Transverse colon (tissue), 4 donors: Measurements from ENCODE around the gene INHBC. TPM values are rescaled to one million over a fixed set of nuclear protein-coding genes. Genes with fewer than 3 reads are reported as not detected.

Experiments used
- DNase-seq: peaks from one replicate; pipeline ENCODE4 v3.0.0-alpha.2; 2019
- H3K27ac ChIP-seq, 4 donors: fragments of 200-600 bp; sonication (generic); 2 replicates each; pipeline ENCODE4 v1.5.1; 2016 to 2018; ENCODE audit warnings: inconsistent platforms in 4 of 4
- H3K27me3 ChIP-seq: fragments of 200-600 bp; sonication (generic); 2 replicates; pipeline ENCODE4 v1.5.1; 2017; ENCODE audit warnings: inconsistent platforms
- H3K36me3 ChIP-seq, 4 donors: fragments of 200-600 bp; sonication (generic); 2 replicates each; pipeline ENCODE4 v1.5.1; 2017 to 2019; ENCODE audit warnings: inconsistent platforms in 4 of 4
- H3K4me1 ChIP-seq, 4 donors: fragments of 200-600 bp; sonication (generic); 2 replicates each; pipeline ENCODE4 v1.5.1; 2017 to 2020; ENCODE audit warnings: inconsistent platforms in 4 of 4
- H3K4me3 ChIP-seq, 4 donors: fragments of 200-600 bp; sonication (generic); 1 replicate in 1 of 4; 2 replicates in 3 of 4; pipeline versions ENCODE4 v1.5.1 to v1.6.1; 2017 to 2019; ENCODE audit warnings: inconsistent platforms in 4 of 4
- H3K9me3 ChIP-seq, 2 donors: fragments of 200-600 bp; sonication (generic); 2 replicates each; pipeline ENCODE4 v1.5.1; 2017 to 2019; ENCODE audit warnings: inconsistent platforms in 2 of 2
- CTCF ChIP-seq, 5 experiments: fragments of 200-600 bp in 3 of 5; fragments of 450-650 bp in 2 of 5; sonication (generic) in 3 of 5; IDR thresholded peaks; 1 replicate in 2 of 5; 2 replicates in 3 of 5; pipeline ENCODE4 v1.5.1; 2016 to 2017; ENCODE audit warnings: antibody characterized with exemption in 5 of 5, inconsistent platforms in 3 of 5, mild to moderate bottlenecking in 2 of 5, moderate library complexity in 1 of 5
- EP300 ChIP-seq: sonication (generic); formaldehyde crosslinking; IDR thresholded peaks from one replicate; pipeline ENCODE4 v1.6.1; 2017; ENCODE audit warnings: antibody characterized with exemption, low read depth
- POLR2A ChIP-seq: fragments of 450-650 bp; IDR thresholded peaks from one replicate; pipeline ENCODE4 v1.6.1; 2016; ENCODE audit warnings: antibody characterized with exemption, mild to moderate bottlenecking, moderate library complexity
- POLR2AphosphoS5 ChIP-seq, 3 donors: sonication (generic); formaldehyde crosslinking; IDR thresholded peaks; one replicate each; pipeline ENCODE4 v1.6.1; 2016; ENCODE audit warnings: antibody characterized with exemption in 3 of 3
- WGBS, 2 donors: methylation state at CpG; one replicate each; pipeline ENCODE4 v1.1.5; 2018; ENCODE audit warnings: low coverage in 1 of 2; 5-methylcytosine and 5-hydroxymethylcytosine counted together
- in situ Hi-C, 4 donors: fragments of 200-750 bp; cut with MboI; loops; one replicate each; pipeline versions ENCODE4 v1.15.0 to v1.15.1; 2017; ENCODE audit warnings: low sequenced_read_pairs in 3 of 4, low pct_ligation_motif_present in 1 of 4, low pct_unique_long_range_greater_than_20kb in 1 of 4
- intact Hi-C: fragments of 100-400 bp; cut with DNase I; formaldehyde crosslinking; loops from one replicate; pipeline ENCODE4 v1.15.1; 2023; ENCODE audit warnings: low total_unique reads
- total RNA-seq, 4 donors: library from RNA; depleted of rRNA; stranded (reverse); fragments of >200 nt; gene quantifications; one replicate each; pipeline ENCODE4 v1.1.0, GENCODE V29; 2016

The INHBC gene
- total RNA-seq, 4 donors from 2014 or later = not detected

- H3K27ac ChIP-seq = peak overlapping the region in 2 of 4 donors; percentile 13 to 37
- no peak for DNase-seq
- intact Hi-C loops = loop anchor here (5.0 kb wide), 2 partner anchors 145 to 190 kb away; no protein-coding TSS in a partner anchor
- no peak overlapping the region for H3K4me3 ChIP-seq
- WGBS, 2 donors = 7 to 28% methylated on average over 2 to 9 of the region's 9 CpGs
- H3K27me3 ChIP-seq = no peaks in the 10 kb centered on the region
- peak in 1 of 3 donors; percentile 11 for TF ChIP-seq POLR2AphosphoS5 (IDR thresholded peaks at IDR 0.05)
- no peak for TF ChIP-seq EP300
- TF ChIP-seq POLR2A = no peak
- no peak for TF ChIP-seq CTCF (IDR thresholded peaks at IDR 0.05)
- H3K36me3 ChIP-seq = no peaks in the 10 kb centered on the region
- peaks cover 9 to 16% (median 10%) of the 10 kb centered on the region in 4 donors for H3K4me1 ChIP-seq
- in situ Hi-C loops = no loop called here
- no peaks in the 10 kb centered on the region for H3K9me3 ChIP-seq
These were observed 17.8 kb downstream of the INHBC start for GRCh38 chr12:57452181-57452936.

GRCh38 chr12:57452937-57453509, 18.4 kb downstream of the INHBC start:
- H3K4me3 ChIP-seq = no peak overlapping the region
- no peaks in the 10 kb centered on the region for H3K27me3 ChIP-seq
- intact Hi-C loops (loop anchor here (5.0 kb wide), 2 partner anchors 146 to 191 kb away; no protein-coding TSS in a partner anchor), in situ Hi-C loops (no loop called here)
- WGBS, 2 donors = 35% methylated on average over 7 of the region's 7 CpGs; no CpG with 5 or more reads in 1 of the 2 donors
- H3K36me3 ChIP-seq = no peaks in the 10 kb centered on the region
- H3K4me1 ChIP-seq = peaks cover 9 to 16% (median 10%) of the 10 kb centered on the region in 4 donors
- peak; percentile 79 for DNase-seq
- no peaks in the 10 kb centered on the region for H3K9me3 ChIP-seq
- TF ChIP-seq CTCF (IDR thresholded peaks at IDR 0.05) (peak; percentile 87 to 92 (median 90)), EP300 (no peak)
- no peak overlapping the region for H3K27ac ChIP-seq

- DNase-seq = no peak
- H3K4me1 ChIP-seq = peaks cover 9 to 23% (median 17%) of the 10 kb centered on the region in 4 donors
- intact Hi-C loops = loop anchor here (5.0 kb wide), 2 partner anchors 147 to 192 kb away; no protein-coding TSS in a partner anchor
- no peak overlapping the region for H3K4me3 ChIP-seq
- no peak overlapping the region for H3K27ac ChIP-seq
- no peaks in the 10 kb centered on the region for H3K36me3 ChIP-seq
- in situ Hi-C loops = no loop called here
- H3K27me3 ChIP-seq = no peaks in the 10 kb centered on the region
- TF ChIP-seq POLR2AphosphoS5 (IDR thresholded peaks at IDR 0.05) = no peak
- no peak for TF ChIP-seq EP300
- no peak for TF ChIP-seq POLR2A
- TF ChIP-seq CTCF (IDR thresholded peaks at IDR 0.05) = no peak
- 89 to 97% methylated on average over 1 to 2 of the region's 2 CpGs for WGBS, 2 donors
- no peaks in the 10 kb centered on the region for H3K9me3 ChIP-seq
These were observed 19.6 kb downstream of the INHBC start for GRCh38 chr12:57454213-57454565.

GRCh38 chr12:57454566-57455373, 20.2 kb downstream of the INHBC start, which contains the start of gene INHBE:
Gene INHBE, plus strand, starts transcription at chr12:57455307. Its CDS starts 230 bp downstream, at chr12:57455537.
- Histone ChIP-seq H3K27me3 (no peaks in the 10 kb centered on the region), H3K27ac (no peak within 1 kb of the TSS), H3K36me3 (no peaks in the 10 kb centered on the region), H3K4me3 (no peak within 1 kb of the TSS), H3K9me3 (no peaks in the 10 kb centered on the region), H3K4me1 (peaks cover 10 to 23% (median 18%) of the 10 kb centered on the region in 4 donors)
- no peak for DNase-seq
- no peak for TF ChIP-seq EP300
- no peak for TF ChIP-seq POLR2A
- TF ChIP-seq POLR2AphosphoS5 (IDR thresholded peaks at IDR 0.05) = no peak
- no peak for TF ChIP-seq CTCF (IDR thresholded peaks at IDR 0.05)
- intact Hi-C loops = loop anchor here (5.0 kb wide), 2 partner anchors 147 to 192 kb away; no protein-coding TSS in a partner anchor
- 80% methylated on average over 10 of the region's 10 CpGs; no CpG with 5 or more reads in 1 of the 2 donors for WGBS, 2 donors
- in situ Hi-C loops = no loop called here
